Spinal cord (tissue), 10 donors: ENCODE results near the gene B4GALT6. TPM values are rescaled to one million over a fixed set of nuclear protein-coding genes. Genes with fewer than 3 reads are reported as not detected.

Experiments used
- DNase-seq, 6 donors: peaks; one replicate each; pipeline versions ENCODE4 v3.0.0 to v3.0.0-alpha.2; 2013 to 2015; ENCODE audit warnings: low spot score in 6 of 6, low read depth in 4 of 6
- H3K27ac ChIP-seq: one replicate; pipeline ENCODE4 v1.5.1; 2013; ENCODE audit warnings: low read depth, low read length, control low read depth
- H3K27me3 ChIP-seq: one replicate; pipeline ENCODE4 v1.6.1; 2013; ENCODE audit warnings: low read length; ENCODE audit not compliant: control insufficient read depth, insufficient read depth
- H3K36me3 ChIP-seq: one replicate; pipeline ENCODE4 v1.6.1; 2013; ENCODE audit warnings: low read length; ENCODE audit not compliant: control insufficient read depth, insufficient read depth
- H3K4me1 ChIP-seq: one replicate; pipeline ENCODE4 v1.6.1; 2013; ENCODE audit warnings: low read length; ENCODE audit not compliant: control insufficient read depth, insufficient read depth
- H3K4me3 ChIP-seq: one replicate; pipeline ENCODE4 v1.5.1; 2013; ENCODE audit warnings: low read depth, low read length, control low read depth
- H3K9me3 ChIP-seq: one replicate; pipeline ENCODE4 v1.6.1; 2013; ENCODE audit warnings: low read length; ENCODE audit not compliant: control insufficient read depth, insufficient read depth
- WGBS: methylation state at CpG from one replicate; pipeline ENCODE4 v1.1.5; 2013; ENCODE audit warnings: missing lambda C conversion rate; ENCODE audit not compliant: insufficient coverage; 5-methylcytosine and 5-hydroxymethylcytosine counted together
- polyA plus RNA-seq, 2 donors: library from polyadenylated mRNA; unstranded; fragments of 120-200 nt; gene quantifications; one replicate each; pipeline ENCODE4 v1.2.1, GENCODE V29; 2013; ENCODE audit not compliant: insufficient read length in 2 of 2
- total RNA-seq, 2 donors: library from RNA; depleted of rRNA in 1 of 2; stranded (reverse); fragments of 120-200 nt in 1 of 2; fragments of >200 nt in 1 of 2; gene quantifications; one replicate each; pipeline versions ENCODE4 v1.2.3 to v1.2.4, GENCODE V29; 2013 to 2014
- donor health status: healthy.

The B4GALT6 gene
- total and polyA plus RNA-seq, 4 donors, result 15.2 to 54.6 (median 46.9) TPM

- no peak for DNase-seq
- Histone ChIP-seq H3K27me3 (no peaks in the 10 kb centered on the region), H3K27ac (no peak overlapping the region), H3K36me3 (no peaks in the 10 kb centered on the region), H3K9me3 (no peaks in the 10 kb centered on the region), H3K4me1 (peaks cover 9% of the 10 kb centered on the region), H3K4me3 (no peak overlapping the region)
- 100% methylated on average over 1 of the region's 1 CpG for WGBS
Measured at GRCh38 chr18:31680433-31680811, 4.0 kb downstream of the B4GALT6 start.

GRCh38 chr18:31679791-31680432, 4.5 kb downstream of the B4GALT6 start:
- no peak for DNase-seq
- WGBS, result 81% methylated on average over 4 of the region's 5 CpGs

GRCh38 chr18:31679133-31679742, 5.1 kb downstream of the B4GALT6 start:
- Histone ChIP-seq H3K4me1 (peaks cover 7% of the 10 kb centered on the region), H3K4me3 (no peak overlapping the region), H3K27ac (no peak overlapping the region), H3K36me3 (no peaks in the 10 kb centered on the region), H3K27me3 (no peaks in the 10 kb centered on the region), H3K9me3 (no peaks in the 10 kb centered on the region)
- 100% methylated on average over 1 of the region's 3 CpGs for WGBS
- no peak for DNase-seq

More at GRCh38 chr18:31679791-31680432, 4.5 kb downstream of the B4GALT6 start:
- Histone ChIP-seq H3K36me3 (no peaks in the 10 kb centered on the region), H3K9me3 (no peaks in the 10 kb centered on the region), H3K27ac (no peak overlapping the region), H3K4me3 (no peak overlapping the region), H3K4me1 (peaks cover 9% of the 10 kb centered on the region), H3K27me3 (no peaks in the 10 kb centered on the region)

GRCh38 chr18:31678425-31678824, 6.0 kb downstream of the B4GALT6 start:
- Histone ChIP-seq H3K4me1 (peaks cover 4% of the 10 kb centered on the region), H3K27me3 (no peaks in the 10 kb centered on the region), H3K27ac (no peak overlapping the region), H3K36me3 (no peaks in the 10 kb centered on the region), H3K9me3 (no peaks in the 10 kb centered on the region), H3K4me3 (no peak overlapping the region)
- WGBS, result 92% methylated on average over 4 of the region's 4 CpGs
- DNase-seq, result no peak

- Histone ChIP-seq H3K4me1 (peaks cover 4% of the 10 kb centered on the region), H3K4me3 (no peak overlapping the region), H3K27me3 (no peaks in the 10 kb centered on the region), H3K9me3 (no peaks in the 10 kb centered on the region), H3K27ac (no peak overlapping the region), H3K36me3 (no peaks in the 10 kb centered on the region)
- no peak for DNase-seq
- 57% methylated on average over 3 of the region's 6 CpGs for WGBS
Measured at GRCh38 chr18:31677592-31677991, 6.8 kb downstream of the B4GALT6 start.

- H3K4me1 ChIP-seq, result peaks cover 4% of the 10 kb centered on the region
- no peaks in the 10 kb centered on the region for H3K9me3 ChIP-seq
- no peak for DNase-seq
- H3K27ac ChIP-seq, result no peak overlapping the region
- no peaks in the 10 kb centered on the region for H3K36me3 ChIP-seq
- H3K4me3 ChIP-seq, result no peak overlapping the region
- no peaks in the 10 kb centered on the region for H3K27me3 ChIP-seq
Measured at GRCh38 chr18:31675404-31675803, 9.0 kb downstream of the B4GALT6 start.

GRCh38 chr18:31672628-31673135, 11.7 kb downstream of the B4GALT6 start:
- Histone ChIP-seq H3K27ac (no peak overlapping the region), H3K9me3 (no peaks in the 10 kb centered on the region), H3K27me3 (no peaks in the 10 kb centered on the region), H3K4me1 (no peaks in the 10 kb centered on the region), H3K4me3 (no peak overlapping the region), H3K36me3 (no peaks in the 10 kb centered on the region)
- no peak for DNase-seq

- no peaks in the 10 kb centered on the region for H3K27me3 ChIP-seq
- WGBS, result 86% methylated on average over 1 of the region's 1 CpG
- H3K27ac ChIP-seq, result no peak overlapping the region
- H3K4me3 ChIP-seq, result no peak overlapping the region
- no peaks in the 10 kb centered on the region for H3K9me3 ChIP-seq
- no peaks in the 10 kb centered on the region for H3K4me1 ChIP-seq
- no peaks in the 10 kb centered on the region for H3K36me3 ChIP-seq
- no peak for DNase-seq
Measured at GRCh38 chr18:31671951-31672350, 12.4 kb downstream of the B4GALT6 start.

GRCh38 chr18:31669541-31669940, 14.8 kb downstream of the B4GALT6 start:
- no peak overlapping the region for H3K27ac ChIP-seq
- WGBS, result no CpG with 5 or more reads among the region's 2 CpGs
- no peaks in the 10 kb centered on the region for H3K36me3 ChIP-seq
- H3K9me3 ChIP-seq, result no peaks in the 10 kb centered on the region
- no peaks in the 10 kb centered on the region for H3K27me3 ChIP-seq
- H3K4me3 ChIP-seq, result no peak overlapping the region
- DNase-seq, result no peak
- no peaks in the 10 kb centered on the region for H3K4me1 ChIP-seq

GRCh38 chr18:31667185-31667584, 17.2 kb downstream of the B4GALT6 start:
- Histone ChIP-seq H3K9me3 (no peaks in the 10 kb centered on the region), H3K27ac (no peak overlapping the region), H3K4me1 (no peaks in the 10 kb centered on the region), H3K27me3 (no peaks in the 10 kb centered on the region), H3K36me3 (no peaks in the 10 kb centered on the region), H3K4me3 (no peak overlapping the region)
- WGBS, result 86% methylated on average over 1 of the region's 1 CpG
- no peak for DNase-seq
